ENCODE measurements around the gene PCDHB3.

DNA sequence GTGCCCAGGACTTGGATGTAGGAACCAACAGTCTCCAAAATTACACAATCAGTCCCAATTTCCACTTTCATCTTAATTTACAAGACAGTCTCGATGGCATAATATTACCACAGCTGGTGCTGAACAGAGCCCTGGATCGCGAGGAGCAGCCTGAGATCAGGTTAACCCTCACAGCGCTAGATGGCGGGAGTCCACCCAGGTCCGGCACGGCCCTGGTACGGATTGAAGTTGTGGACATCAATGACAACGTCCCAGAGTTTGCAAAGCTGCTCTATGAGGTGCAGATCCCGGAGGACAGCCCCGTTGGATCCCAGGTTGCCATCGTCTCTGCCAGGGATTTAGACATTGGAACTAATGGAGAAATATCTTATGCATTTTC is 5.0 kb upstream of the PCDHB3 start:
- TF ChIP-seq, protein P1, sequence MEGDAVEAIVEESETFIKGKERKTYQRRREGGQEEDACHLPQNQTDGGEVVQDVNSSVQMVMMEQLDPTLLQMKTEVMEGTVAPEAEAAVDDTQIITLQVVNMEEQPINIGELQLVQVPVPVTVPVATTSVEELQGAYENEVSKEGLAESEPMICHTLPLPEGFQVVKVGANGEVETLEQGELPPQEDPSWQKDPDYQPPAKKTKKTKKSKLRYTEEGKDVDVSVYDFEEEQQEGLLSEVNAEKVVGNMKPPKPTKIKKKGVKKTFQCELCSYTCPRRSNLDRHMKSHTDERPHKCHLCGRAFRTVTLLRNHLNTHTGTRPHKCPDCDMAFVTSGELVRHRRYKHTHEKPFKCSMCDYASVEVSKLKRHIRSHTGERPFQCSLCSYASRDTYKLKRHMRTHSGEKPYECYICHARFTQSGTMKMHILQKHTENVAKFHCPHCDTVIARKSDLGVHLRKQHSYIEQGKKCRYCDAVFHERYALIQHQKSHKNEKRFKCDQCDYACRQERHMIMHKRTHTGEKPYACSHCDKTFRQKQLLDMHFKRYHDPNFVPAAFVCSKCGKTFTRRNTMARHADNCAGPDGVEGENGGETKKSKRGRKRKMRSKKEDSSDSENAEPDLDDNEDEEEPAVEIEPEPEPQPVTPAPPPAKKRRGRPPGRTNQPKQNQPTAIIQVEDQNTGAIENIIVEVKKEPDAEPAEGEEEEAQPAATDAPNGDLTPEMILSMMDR (IDR thresholded peaks at IDR 0.05): no peak
- TF ChIP-seq POLR2A (IDR thresholded peaks at IDR 0.05): no peak
